ENCODE results near the gene KCNQ2.
"Not testable (repeated sequence)": the region's sequence is repeated elsewhere in the genome, so short reads cannot be mapped to it uniquely, and the experiment has no call there.

Gene KCNQ2

DNA sequence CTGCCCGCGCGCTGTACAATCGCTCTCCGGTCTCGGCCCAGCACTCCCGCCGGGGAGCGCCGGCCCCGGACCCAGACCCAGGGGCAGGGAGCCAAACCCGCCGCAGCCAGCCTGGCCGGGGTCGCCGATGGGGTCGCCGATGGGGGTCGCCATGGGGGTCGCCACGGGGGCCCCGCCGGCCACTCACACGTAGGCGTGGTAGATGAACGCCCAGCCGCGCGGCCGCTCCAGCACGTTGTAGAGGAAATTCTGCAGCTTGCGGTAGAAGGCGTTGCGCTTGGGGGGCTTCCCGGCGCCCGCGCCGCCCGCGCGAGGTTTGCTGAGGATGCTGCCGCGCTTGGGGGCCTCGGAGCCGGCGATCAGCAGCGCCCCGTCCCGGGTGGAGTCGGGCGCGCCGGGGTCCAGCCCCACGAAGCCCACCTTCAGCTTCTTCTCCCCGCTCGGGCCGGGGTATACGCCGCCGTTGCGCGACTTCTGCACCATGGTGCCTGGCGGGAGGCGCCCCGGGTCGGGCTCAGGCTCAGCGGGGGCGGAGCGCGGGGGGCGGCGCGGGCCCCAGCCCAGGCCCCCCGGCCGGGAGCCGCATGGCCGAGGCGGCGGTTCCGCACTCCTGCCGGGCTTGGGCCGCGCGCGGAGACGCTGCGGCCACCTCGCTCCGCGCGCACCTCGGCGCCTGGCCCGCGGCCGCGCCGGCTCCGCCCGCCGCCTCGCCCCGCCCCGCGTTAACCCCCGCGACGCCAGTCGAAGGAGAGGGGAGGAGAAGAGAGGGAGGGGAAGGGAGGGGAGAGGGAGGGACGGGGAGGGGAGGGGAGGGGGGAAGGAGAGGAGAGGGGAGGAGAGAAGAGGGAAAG lies at the start of gene KCNQ2:
Gene KCNQ2, minus strand, starts transcription at position 675 of the 851 bp plus-strand sequence. Its CDS starts 192 bp downstream, at position 483.
- DNase-seq: no peak

DNA sequence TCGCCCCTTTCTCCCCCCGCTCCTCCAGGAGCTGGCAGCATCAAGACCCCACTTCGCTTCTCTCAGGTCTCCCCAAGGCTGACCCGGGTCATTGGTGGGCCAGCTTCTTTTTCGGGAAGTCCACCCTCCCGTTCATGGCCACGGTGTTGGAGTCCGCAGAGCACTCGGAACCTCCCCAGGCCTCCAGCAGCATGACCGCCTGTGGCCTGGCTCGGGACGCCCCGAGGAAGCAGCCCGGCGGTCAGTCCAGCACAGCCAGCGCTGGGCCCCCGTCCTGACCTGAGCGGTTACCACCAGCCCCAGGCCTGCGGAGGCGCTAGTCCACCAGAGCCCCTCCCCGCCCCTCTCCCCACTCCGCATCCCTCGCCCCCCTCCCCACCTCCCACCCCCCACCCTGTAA lies 49.1 kb upstream of the KCNQ2 start:
- no peak for DNase-seq

DNA sequence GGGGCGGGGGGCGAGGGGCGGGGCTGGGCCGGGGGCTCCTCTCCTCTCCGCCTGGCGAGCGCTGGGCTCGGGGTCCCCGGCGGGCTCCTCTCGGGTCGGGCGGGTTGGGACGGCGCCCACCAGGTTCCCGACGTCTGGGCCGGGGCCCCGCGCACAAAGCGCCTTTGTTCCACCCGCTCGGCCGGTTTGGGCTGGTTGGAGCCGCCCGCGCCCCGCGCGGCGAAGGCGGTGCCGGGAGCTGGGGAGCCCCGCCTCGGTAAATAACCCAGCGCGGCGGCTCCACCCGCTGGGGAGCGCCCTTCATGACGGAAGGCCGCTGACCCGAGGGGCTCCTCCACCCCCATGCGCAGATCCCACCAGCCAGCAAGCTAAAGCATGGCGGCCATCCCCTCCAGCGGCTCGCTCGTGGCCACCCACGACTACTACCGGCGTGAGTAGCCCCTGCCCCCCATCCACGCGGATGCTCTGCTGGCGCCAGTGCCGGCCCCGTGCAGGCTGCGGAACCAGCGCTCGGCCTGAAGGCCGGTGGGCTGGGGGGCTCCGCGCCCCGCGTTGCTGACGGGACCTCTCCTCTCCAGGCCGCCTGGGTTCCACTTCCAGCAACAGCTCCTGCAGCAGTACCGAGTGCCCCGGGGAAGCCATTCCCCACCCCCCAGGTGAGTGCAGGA lies 48.6 kb upstream of the KCNQ2 start:
- DNase-seq: no peak

DNA sequence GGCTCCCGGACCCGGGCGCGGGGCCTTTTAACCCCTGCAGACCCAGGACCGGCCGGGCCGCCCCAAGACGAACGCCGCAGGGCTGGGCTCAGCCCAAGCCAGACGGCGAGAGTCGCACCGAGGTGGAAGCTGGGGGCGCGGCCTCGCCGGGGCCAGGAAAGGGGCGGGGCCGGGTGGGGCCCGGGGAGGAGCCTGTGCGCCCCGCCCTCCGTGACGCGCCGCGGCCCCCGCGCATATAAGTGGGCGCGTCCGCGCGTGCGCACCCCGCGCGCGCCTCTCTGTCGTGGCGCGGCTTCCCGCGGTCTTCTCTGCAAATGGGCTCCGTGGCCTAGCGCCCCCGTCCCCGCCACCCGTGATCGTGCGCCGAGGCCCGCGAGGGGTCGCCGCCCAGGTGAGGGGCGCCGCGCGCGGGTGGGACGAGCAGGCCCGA lies 48.1 kb upstream of the KCNQ2 start, which contains the start of gene PPDPF:
Gene PPDPF, plus strand, starts transcription at position 262 of the 430 bp plus-strand sequence. CDS start 544 bp downstream, outside the sequence.
- no peak for DNase-seq

DNA sequence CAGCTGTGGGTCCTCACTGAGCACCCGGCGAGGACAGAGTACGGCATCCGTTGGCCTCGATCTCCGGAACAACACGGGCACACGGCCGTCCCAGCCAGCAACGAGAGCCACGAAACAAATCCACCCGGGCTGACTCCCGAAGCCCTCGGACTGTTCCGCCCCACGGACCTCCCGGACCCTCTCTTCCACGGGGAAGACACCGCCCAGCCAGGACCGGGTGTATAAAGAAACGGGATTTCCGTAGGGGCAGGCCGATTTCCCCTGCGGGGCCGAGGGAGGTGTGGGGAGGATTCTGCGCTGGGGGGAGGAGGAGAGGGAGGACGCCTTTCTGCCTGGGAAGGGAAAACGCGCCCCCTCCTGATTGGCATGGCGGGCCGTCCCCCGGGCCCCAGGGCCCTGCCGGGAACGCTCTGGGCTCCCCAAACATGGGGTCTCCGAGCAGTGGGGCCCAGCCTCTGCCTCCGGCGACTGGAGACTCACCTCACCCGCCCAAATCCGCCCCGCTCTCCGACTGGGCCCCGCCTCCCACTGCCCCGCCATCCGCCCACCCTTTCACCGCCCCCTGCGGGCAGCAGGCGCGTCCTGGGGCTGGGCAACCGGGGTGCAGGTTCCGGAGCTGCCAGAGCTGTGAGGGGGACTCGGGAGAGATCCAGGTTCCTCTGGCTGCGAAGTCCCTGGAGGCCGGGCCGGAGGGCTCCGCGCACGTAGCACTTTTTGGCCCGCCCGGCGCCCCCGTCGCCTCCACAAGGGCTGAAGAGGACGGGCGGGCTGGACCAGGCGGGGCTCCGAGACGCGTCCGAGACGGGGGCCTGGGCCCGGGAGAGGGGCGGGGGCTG lies 47.4 kb upstream of the KCNQ2 start:
- no peak for DNase-seq

DNA sequence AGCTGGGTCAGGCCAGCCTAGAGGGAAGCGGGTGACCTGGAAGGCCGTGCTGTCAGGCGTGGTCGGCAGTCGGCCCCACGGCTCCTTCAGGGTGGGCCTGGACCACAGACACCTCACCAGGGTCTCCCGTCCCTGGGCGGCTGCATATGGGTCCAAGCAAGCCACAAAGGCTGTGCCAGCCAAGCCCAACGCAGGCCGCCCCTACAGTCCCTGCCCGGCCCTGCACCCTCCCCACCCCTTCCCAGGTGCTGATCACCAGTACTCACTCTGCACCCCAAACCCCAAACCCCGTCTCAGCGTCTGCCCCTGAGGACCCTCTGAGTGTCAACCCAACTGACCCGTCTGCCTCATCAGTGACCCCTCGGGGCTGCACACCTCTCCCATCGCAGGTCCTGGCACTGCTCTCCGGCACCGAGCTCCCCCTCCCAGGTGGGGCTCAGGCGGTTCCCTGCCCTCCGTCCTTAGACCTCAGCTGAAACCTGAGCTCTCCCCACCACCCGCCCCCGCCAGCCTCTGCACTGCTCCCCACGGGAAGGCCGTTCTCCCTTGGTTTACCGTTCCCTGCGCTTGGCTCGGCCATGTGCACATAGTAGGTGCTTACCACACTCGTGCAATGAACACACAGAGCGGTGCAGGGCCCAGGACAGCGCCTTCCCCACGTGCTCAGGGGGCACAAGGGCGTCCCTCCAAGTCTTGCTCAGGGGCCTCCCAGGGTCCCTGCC lies 46.7 kb upstream of the KCNQ2 start:
- no peak for DNase-seq

DNA sequence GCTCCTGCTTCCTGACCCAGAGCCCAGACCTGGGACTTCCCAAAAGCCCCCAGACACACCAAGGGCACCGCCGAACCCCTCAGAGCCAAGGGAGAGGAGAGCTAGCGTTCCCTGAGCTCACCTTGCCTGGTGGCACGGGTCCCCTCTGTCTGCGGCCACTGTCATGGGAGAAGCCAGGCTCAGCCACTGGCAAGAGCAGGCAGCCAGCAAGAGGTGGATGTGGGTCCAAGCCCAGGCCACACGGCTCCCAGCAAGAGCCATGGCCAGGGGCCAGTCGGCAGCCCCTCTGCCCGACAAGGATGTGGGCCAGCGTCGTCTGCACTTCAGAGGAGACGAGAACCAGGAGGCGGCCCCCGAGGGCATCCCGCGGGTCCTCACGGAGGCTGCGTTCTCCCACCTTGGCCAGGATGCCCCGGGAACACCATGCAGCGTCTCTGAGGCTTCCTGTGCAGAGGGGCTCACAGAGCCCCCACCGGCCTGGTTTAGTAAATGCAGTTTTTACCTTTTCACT lies 46.0 kb upstream of the KCNQ2 start:
- no peak for DNase-seq

DNA sequence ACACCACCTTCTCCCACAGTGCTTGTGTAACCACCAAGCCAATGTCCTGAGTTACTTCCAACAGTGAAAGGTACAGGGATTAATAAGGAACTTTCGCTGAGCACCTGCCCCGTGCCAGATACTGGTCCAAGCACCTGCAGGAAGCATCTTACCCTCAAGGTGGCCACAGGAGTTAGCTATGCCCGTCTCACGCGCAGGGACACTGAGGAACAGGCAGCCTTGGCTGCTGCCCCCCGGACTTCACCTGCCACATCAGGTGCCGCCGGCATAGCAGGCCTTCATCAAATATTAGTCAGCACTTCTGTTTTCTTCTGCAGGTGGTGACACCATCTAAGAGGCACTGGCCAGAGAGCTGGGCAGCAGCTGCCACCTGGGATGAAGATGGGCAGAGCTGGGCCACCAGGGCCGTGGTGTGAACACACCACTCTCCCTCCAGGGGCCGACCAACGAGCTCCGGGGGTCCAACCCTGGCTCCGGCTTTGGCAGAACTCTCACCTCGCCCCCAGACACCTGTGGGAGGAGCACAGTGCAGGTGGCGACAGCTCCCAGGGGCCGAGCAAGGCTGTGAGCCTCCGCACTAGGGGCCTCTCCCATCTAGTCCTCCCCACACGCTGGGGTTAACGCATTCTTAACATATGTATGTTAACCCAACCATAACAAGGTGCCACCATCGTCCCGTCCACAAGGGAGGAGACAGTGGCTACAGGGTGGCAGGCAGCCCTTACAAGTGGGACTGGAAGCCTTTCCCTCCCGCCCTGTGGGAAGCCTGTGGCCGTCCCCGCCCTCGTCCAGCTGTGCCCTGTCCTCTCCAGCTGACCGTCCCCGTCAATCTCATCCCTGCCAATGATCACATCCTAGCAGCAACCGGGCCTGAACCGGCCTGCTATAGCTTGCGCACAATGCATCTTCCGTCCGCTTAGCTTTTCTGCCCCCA lies 45.2 kb upstream of the KCNQ2 start:
- DNase-seq: no peak

DNA sequence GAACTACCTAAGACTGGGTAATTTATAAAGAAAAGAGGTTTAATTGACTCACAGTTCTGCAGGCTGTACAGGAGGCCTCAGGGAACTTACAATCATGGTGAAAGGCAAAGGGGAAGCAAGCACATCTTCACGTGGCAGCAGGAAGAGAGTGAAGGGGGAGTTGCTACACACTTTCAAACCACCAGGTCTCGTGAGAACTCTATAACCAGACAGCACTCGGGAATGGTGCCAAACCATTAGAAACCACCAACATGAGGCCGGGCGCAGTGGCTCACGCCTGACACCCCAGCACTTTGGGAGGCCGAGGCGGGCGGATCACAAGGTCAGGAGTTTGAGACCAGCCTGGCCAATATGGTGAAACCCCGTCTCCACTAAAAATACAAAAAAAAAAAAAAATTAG lies 42.1 kb upstream of the KCNQ2 start:
- DNase-seq: not testable (repeated sequence)

DNA sequence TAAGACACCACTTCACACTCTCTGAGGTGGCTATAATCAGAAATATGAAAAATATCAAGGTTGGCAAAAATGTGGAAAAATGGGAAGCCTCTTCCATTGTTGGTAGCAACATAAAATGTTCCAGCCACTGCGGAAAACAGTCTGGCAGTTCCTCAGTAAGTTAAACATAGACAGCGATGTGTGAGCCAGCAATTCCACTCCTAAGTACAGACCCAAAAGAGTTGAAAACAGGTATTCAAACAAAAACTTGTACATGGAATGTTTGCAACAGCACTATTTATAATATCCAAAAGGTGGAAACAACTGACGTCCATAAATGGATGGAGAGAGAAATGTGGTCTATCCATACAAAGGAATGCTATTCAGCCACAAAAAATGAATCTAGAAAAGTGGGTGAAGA lies 40.8 kb upstream of the KCNQ2 start:
- no peak for DNase-seq

DNA sequence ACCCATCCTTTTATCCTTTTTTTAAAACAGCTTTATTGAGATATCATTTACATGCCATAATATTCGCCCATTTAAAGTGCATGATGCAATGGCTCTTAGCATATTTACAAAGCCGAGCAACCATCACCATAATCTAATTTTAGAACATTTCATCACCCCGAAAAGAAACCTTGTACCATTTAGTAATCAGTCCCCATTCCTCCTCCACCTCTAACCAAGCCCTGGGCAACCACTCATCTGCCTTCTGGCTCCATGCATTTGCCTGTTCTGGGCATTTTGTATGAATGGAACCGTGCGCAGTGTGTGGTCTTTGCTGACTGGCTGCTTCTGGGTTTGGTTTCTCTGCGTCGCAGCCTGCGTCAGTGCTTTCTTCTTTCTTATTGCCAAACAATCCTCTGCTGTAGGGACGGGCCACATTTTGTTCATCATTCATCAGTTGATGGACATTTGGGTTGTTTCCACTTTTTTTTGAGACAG lies 36.7 kb upstream of the KCNQ2 start:
- DNase-seq: no peak

DNA sequence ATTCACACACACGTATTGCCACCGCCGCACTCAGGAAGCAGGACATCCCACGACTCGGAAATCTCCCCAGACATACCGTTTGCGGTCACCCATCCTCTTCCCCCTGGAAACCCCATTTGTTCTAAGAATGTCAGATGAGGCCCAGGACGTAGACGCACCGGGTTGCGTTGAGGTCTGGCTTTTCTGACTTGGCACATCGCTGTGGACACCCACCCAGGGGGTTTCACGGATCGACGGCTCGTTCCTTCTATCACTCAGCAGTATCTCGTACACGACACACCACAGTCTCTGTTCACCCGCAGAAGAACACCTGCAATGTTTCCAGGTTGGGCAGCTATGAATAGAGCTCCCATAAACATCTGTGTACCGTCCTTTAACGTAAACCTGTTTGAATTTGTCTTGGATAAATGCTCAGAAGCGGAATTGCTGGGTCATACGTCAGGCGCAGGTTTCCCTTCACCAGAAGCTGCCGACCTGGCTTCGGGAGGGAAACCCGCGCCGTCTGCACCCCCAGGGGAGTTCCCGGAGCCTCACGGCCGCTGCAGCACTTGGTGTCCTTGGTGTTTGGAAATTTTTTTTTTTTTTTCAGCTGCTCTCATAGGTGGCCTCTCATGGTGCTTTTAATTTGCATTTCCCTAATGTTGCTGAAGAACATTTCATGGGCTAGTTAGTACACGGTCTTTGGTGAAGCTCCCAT lies 35.8 kb upstream of the KCNQ2 start:
- DNase-seq: no peak

DNA sequence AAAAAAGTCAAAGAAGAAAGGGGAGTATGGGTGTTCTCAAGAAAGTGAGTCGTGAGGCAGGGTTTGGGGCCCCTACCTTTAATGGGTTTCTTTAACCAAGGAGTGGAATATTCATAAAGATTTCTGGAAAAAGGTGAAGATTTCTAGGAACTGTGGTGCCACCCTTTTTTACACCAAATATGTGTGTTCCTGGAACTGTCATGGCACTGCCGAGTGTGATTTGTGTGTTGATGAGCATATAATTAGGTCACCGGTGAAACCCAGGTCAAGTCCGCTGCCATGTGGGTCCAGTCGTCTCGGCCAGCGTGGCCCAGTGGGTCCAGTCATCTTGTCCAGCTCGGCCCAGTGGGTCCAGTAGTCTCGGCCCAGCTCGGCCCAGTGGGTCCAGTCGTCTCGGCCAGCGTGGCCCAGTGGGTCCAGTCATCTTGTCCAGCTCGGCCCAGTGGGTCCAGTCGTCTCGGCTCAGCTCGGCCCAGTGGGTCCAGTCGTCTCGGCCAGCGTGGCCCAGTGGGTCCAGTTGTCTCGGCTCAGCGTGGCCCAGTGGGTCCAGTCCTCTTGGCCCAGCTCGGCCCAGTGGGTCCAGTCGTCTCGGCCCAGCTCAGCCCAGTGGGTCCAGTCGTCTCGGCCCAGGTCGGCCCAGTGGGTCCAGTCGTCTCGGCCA lies 34.8 kb upstream of the KCNQ2 start:
- DNase-seq: no peak

DNA sequence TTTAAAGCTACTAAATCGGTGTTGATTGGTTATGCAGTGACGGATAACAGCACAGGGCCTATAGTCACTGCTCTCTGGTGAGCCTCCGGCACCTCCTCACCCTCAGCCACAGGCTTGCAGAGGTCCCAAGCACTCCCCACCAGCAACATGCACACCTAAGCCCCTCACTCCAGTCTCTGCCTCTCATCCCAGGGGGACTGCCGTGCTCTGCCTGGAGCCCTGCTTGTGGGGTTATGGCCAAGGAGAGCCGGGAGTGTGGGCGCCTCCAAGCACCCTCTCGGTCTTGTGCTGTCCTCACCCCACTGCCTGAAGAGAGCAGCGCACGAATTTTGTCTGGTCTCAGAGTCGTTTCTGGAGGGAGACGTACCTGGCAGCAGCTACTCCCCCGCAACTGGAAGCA lies 33.3 kb upstream of the KCNQ2 start:
- no peak for DNase-seq

DNA sequence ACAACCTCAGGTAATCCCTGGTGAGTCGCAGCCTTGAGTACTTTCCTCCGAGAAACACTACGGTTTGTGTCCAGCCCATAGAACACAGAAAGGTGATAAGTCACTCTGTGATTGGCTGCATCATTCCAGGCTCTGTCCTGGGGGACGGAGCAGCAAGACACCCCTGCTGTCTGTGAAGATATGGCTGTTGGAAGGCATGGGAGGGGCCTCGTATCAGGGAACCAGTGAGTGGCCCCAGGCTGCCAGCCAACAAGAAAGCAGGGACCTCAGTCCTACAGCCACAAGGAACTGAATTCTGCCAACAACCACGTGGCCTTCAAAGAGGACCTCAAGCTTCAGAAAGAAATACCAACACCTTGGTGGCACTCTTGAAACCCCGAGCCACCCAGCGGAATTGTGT lies 32.8 kb upstream of the KCNQ2 start:
- no peak for DNase-seq

DNA sequence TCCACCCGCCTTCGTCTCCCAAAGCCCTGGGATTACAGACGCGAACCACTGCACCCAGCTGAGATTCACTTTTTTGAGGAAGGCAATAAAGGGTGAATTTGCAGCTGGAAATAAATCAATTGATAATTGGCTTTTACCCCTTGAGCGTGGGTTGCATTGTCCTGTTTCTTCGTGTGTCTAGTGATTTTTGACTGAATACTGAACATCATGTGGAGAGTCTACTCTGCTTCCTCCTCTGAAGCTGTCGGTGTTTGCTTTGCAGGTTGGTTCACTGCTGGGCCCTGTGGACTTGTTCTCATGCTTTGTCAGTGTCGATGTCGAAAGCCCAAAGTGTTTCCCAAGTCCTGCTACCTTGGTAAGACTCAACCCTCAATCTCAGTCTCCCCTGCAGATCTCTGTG lies 32.2 kb upstream of the KCNQ2 start:
- no peak for DNase-seq

DNA sequence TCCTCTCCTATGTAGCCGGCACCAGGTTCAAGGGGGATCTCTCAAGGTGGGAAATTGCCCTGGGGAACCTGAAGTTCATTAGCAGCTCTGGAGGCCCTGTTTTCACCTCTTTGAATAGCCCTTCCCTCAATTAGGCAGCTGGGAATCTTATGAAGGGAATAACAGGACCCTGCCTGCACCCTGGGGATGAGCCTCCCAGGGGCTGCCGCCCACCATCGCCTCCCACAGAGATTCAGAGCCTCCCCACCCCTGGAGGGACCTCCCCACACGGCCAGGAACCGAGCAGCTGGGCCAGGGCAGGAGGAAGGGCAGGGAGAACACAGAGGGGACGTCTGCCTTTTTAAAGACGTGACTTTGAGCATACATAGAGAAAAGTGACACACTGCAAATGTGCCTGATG lies 31.1 kb upstream of the KCNQ2 start:
- DNase-seq: no peak

DNA sequence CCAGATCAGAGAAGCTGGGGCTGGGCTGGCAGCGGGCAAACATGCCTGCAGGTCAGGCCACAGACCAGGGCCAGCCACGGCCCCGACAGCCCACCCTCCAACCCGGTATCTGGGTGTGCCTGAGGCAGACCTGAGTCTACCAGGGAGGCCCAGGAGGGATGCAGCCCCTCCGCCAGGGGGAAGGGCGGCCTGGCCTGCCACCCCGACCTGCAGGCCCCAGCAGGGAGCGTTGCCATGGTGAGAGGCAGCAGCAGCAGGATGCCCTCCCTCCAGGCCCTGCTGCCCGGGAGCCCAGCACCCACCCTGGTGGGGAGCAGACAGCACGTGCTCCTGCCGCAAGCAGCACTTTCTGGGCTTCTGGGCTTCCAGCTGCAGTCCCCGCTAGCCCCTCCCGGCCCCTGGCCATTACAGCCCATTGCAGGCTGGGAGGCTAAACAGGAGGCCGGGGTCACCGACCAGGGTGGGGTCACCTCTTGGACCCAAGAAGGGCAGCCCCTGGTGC lies 30.3 kb upstream of the KCNQ2 start:
- no peak for DNase-seq

DNA sequence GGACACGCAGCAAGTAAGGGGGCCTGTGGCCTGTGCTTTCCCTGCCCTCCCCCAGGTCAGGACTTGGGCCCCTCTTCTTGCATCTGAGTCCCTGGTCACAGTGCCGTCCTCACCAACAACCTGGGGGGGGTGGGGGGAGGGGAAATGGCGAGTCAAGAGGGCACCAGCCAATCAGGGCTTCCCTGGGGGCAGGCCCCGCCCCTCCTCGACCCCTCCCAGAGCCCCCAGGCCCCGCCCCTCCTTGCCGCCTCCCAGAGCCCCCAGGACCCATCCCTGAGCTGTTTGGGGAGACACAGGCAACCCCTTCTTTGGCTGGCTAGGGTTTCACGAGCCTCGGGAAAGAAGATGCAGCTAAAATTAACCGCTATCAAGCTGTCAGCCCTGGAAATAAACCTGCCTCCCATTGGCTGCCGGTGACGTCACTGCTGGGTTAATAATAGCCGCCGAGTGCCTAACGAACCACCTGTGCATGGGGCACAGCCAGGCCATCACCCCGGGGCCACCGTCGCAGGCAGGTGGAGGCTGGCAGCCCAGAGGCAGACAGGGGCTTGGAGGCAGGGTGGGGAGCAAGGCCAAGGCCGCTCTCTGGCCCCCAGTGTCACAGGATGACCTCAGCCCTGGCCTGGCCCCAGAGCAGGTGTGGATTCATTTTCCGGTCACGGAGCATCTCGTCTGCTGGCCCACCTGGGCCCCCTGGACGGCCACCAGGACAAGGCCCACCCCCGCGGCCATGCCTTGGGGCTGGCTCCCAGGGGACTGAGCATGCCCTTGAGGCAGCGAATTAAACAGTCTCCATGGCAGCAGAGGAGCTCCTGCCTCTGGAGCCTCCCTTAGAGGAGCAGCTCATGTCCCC lies 29.6 kb upstream of the KCNQ2 start:
- no peak for DNase-seq

All from SIG-M5 (cell line).